CD4-positive, alpha-beta T cell (primary cell): Measurements from ENCODE around the gene CYTH4. TPM values are rescaled to one million over a fixed set of nuclear protein-coding genes. Genes with fewer than 3 reads are reported as not detected.

Source experiments
- ATAC-seq: fragments of 200-7000 bp; cut with Tn5 transposase; one replicate; pipeline ENCODE4 v1.10.0; 2022; ENCODE audit warnings: mild to moderate bottlenecking; ENCODE audit not compliant: poor library complexity
- CTCF ChIA-PET: fragments of 350-600 bp; sonication (Branson Sonifier 250); formaldehyde crosslinking; loops from one replicate; lab custom pipeline; 2021; ENCODE audit warnings: antibody characterized with exemption, inconsistent platforms; lab: Charles Lee
- POLR2A ChIA-PET: fragments of 350-600 bp; sonication (Branson Sonifier 250); formaldehyde crosslinking; loops from one replicate; lab custom pipeline; 2021; ENCODE audit warnings: antibody characterized with exemption, inconsistent platforms; lab: Charles Lee
- DNase-seq, 14 experiments: peaks; one replicate each; pipeline ENCODE4 v3.0.0-alpha.2; 2013 to 2020; ENCODE audit warnings: mixed read lengths in 2 of 14
- H3K27ac ChIP-seq, 2 donors: one replicate each; pipeline versions ENCODE4 v1.5.1 to v1.7.0; 2013; ENCODE audit warnings: low read length in 2 of 2, low read depth in 1 of 2, mild to moderate bottlenecking in 1 of 2
- H3K27me3 ChIP-seq, 2 experiments: 1 replicate in 1 of 2; 2 replicates in 1 of 2; pipeline versions ENCODE4 v1.6.1 to v1.7.0; 2013; ENCODE audit warnings: low read length in 2 of 2, control low read depth in 1 of 2, mild to moderate bottlenecking in 1 of 2, moderate library complexity in 1 of 2; ENCODE audit not compliant: insufficient read depth in 2 of 2, control insufficient read depth in 1 of 2
- H3K36me3 ChIP-seq: one replicate; pipeline ENCODE4 v1.6.1; 2013; ENCODE audit warnings: low read length, control low read depth; ENCODE audit not compliant: insufficient read depth
- H3K4me1 ChIP-seq: one replicate; pipeline ENCODE4 v1.6.1; 2013; ENCODE audit warnings: low read length, control low read depth; ENCODE audit not compliant: insufficient read depth
- H3K4me3 ChIP-seq: one replicate; pipeline ENCODE4 v1.5.1; 2013; ENCODE audit warnings: mild to moderate bottlenecking, low read length, moderate library complexity
- H3K9me3 ChIP-seq, 2 experiments: 1 replicate in 1 of 2; 2 replicates in 1 of 2; pipeline versions ENCODE4 v1.6.1 to v1.7.0; 2013; ENCODE audit warnings: low read length in 2 of 2, mild to moderate bottlenecking in 2 of 2, control low read depth in 1 of 2, moderate library complexity in 1 of 2; ENCODE audit not compliant: control insufficient read depth in 1 of 2, insufficient read depth in 1 of 2
- H3K27ac Mint-ChIP-seq: one replicate; pipeline ENCODE4 v1.8.0; 2020; ENCODE audit warnings: mixed read lengths
- H3K27me3 Mint-ChIP-seq: one replicate; pipeline ENCODE4 v1.8.0; 2021; ENCODE audit warnings: mixed read lengths
- H3K36me3 Mint-ChIP-seq: one replicate; pipeline ENCODE4 v1.8.0; 2021; ENCODE audit warnings: low read depth, mixed read lengths
- H3K4me1 Mint-ChIP-seq: one replicate; pipeline ENCODE4 v1.8.0; 2021; ENCODE audit warnings: low read depth, mixed read lengths
- H3K4me3 Mint-ChIP-seq: one replicate; pipeline ENCODE4 v1.8.0; 2020; ENCODE audit warnings: mild to moderate bottlenecking, mixed read lengths
- H3K9me3 Mint-ChIP-seq: one replicate; pipeline ENCODE4 v1.8.0; 2020; ENCODE audit warnings: mixed read lengths
- CTCF ChIP-seq: fragments of 200-600 bp; IDR thresholded peaks from one replicate; pipeline ENCODE4 v1.8.0; 2022; ENCODE audit warnings: antibody characterized with exemption, mild to moderate bottlenecking
- intact Hi-C, 2 experiments: fragments of 100-400 bp; cut with DNase I in 1 of 2; cut with micrococcal nuclease in 1 of 2; formaldehyde crosslinking; loops; one replicate each; pipeline versions ENCODE4 v1.15.1 to v1.9.0; 2023 to 2025; cut with DNase I, micrococcal nuclease
- total RNA-seq, 174 experiments: library from RNA in 2 of 174; stranded (reverse) in 2 of 174; gene quantifications; one replicate each; pipeline ENCODE4 v1.2.3 and lab custom pipeline; 2021 to 2026

CYTH4 gene
- total RNA-seq, 2 experiments from 2014 or later: 134 to 138 TPM

GRCh38 chr22:37344735-37345449 lies 62.6 kb downstream of the CYTH4 start:
- H3K27me3 Mint-ChIP-seq: no peaks in the 10 kb centered on the region
- POLR2A ChIA-PET: no interaction called here
- DNase-seq: no peak
- H3K4me3 Mint-ChIP-seq: no peak overlapping the region
- Histone ChIP-seq H3K4me3 (no peak overlapping the region), H3K27ac (no peak overlapping the region), H3K9me3 (no peaks in the 10 kb centered on the region), H3K27me3 (no peaks in the 10 kb centered on the region), H3K4me1 (peaks cover 4% of the 10 kb centered on the region), H3K36me3 (no peaks in the 10 kb centered on the region)
- no peak for ATAC-seq
- no peaks in the 10 kb centered on the region for H3K9me3 Mint-ChIP-seq
- H3K4me1 Mint-ChIP-seq: no peaks in the 10 kb centered on the region
- no peak for TF ChIP-seq CTCF
- CTCF ChIA-PET: no interaction called here
- intact Hi-C loops: no loop called here
- no peak overlapping the region for H3K27ac Mint-ChIP-seq
- no peaks in the 10 kb centered on the region for H3K36me3 Mint-ChIP-seq

- Mint-ChIP-seq H3K4me3 (no peak overlapping the region), H3K9me3 (no peaks in the 10 kb centered on the region), H3K27me3 (no peaks in the 10 kb centered on the region), H3K4me1 (no peaks in the 10 kb centered on the region), H3K27ac (no peak overlapping the region), H3K36me3 (no peaks in the 10 kb centered on the region)
- H3K36me3 ChIP-seq: no peaks in the 10 kb centered on the region
- TF ChIP-seq CTCF: no peak
- ChIA-PET CTCF (no interaction called here), POLR2A (no interaction called here)
- H3K9me3 ChIP-seq: no peaks in the 10 kb centered on the region
- H3K4me3 ChIP-seq: no peak overlapping the region
- H3K4me1 ChIP-seq: peaks cover 4% of the 10 kb centered on the region
- H3K27ac ChIP-seq: no peak overlapping the region
- ATAC-seq (no peak), DNase-seq (no peak)
- no peaks in the 10 kb centered on the region for H3K27me3 ChIP-seq
- intact Hi-C loops: no loop called here
Observed at GRCh38 chr22:37345863-37346504, 63.7 kb downstream of the CYTH4 start.

- no peaks in the 10 kb centered on the region for H3K9me3 Mint-ChIP-seq
- intact Hi-C loops: no loop called here
- no peaks in the 10 kb centered on the region for H3K4me1 Mint-ChIP-seq
- no peak for TF ChIP-seq CTCF
- ATAC-seq: no peak
- H3K27me3 ChIP-seq: no peaks in the 10 kb centered on the region
- no peak overlapping the region for H3K4me3 Mint-ChIP-seq
- H3K27me3 Mint-ChIP-seq: no peaks in the 10 kb centered on the region
- DNase-seq: no peak
- H3K4me1 ChIP-seq: peaks cover 4% of the 10 kb centered on the region
- no peak overlapping the region for H3K4me3 ChIP-seq
- no peaks in the 10 kb centered on the region for H3K36me3 Mint-ChIP-seq
- CTCF ChIA-PET: no interaction called here
- H3K9me3 ChIP-seq: no peaks in the 10 kb centered on the region
- no peaks in the 10 kb centered on the region for H3K36me3 ChIP-seq
- POLR2A ChIA-PET: no interaction called here
- no peak overlapping the region for H3K27ac Mint-ChIP-seq
- no peak overlapping the region for H3K27ac ChIP-seq
Observed at GRCh38 chr22:37346505-37346895, 64.2 kb downstream of the CYTH4 start.
